NCI-H1048 (cell line): ENCODE measurements around the gene ANO2.

ENCODE experiments used
- DNase-seq: peaks from one replicate; lab custom pipeline; 2025; lab: John Stamatoyannopoulos, UW

Gene ANO2

GRCh38 chr12:5578775-5579174 is 366.3 kb downstream of the ANO2 start:
- DNase-seq, result no peak

GRCh38 chr12:5577741-5578140 is 367.3 kb downstream of the ANO2 start:
- DNase-seq, result no peak

GRCh38 chr12:5577211-5577612 is 367.8 kb downstream of the ANO2 start:
- DNase-seq, result no peak

- no peak for DNase-seq
Observed at GRCh38 chr12:5575987-5576386, 369.1 kb downstream of the ANO2 start.

GRCh38 chr12:5575232-5575631 is 369.8 kb downstream of the ANO2 start:
- DNase-seq, result no peak

- DNase-seq, result no peak
Observed at GRCh38 chr12:5573390-5573789, 371.7 kb downstream of the ANO2 start.

- DNase-seq, result no peak
Observed at GRCh38 chr12:5571115-5571514, 373.9 kb downstream of the ANO2 start.

GRCh38 chr12:5570416-5570815 is 374.6 kb downstream of the ANO2 start:
- DNase-seq, result no peak

GRCh38 chr12:5568325-5568981 is 376.6 kb downstream of the ANO2 start:
- DNase-seq, result no peak

- no peak for DNase-seq
Observed at GRCh38 chr12:5567016-5567725, 377.9 kb downstream of the ANO2 start.

- no peak for DNase-seq
Observed at GRCh38 chr12:5565933-5566599, 379.0 kb downstream of the ANO2 start.

GRCh38 chr12:5562581-5562980 is 382.5 kb downstream of the ANO2 start:
- no peak for DNase-seq

- no peak for DNase-seq
Observed at GRCh38 chr12:5561846-5562245, 383.2 kb downstream of the ANO2 start.

GRCh38 chr12:5561057-5561456 is 384.0 kb downstream of the ANO2 start:
- no peak for DNase-seq

- DNase-seq, result no peak
Observed at GRCh38 chr12:5560265-5560664, 384.8 kb downstream of the ANO2 start.

- DNase-seq, result no peak
Observed at GRCh38 chr12:5557906-5558305, 387.2 kb downstream of the ANO2 start.

GRCh38 chr12:5556946-5557673 is 387.9 kb downstream of the ANO2 start:
- no peak for DNase-seq

GRCh38 chr12:5556033-5556614 is 388.9 kb downstream of the ANO2 start:
- no peak for DNase-seq

GRCh38 chr12:5554711-5555110 is 390.3 kb downstream of the ANO2 start:
- DNase-seq, result no peak

- DNase-seq, result no peak
Observed at GRCh38 chr12:5549011-5549410, 396.0 kb downstream of the ANO2 start.

- no peak for DNase-seq
Observed at GRCh38 chr12:5548152-5548943, 396.7 kb downstream of the ANO2 start.
